Transverse colon (tissue), 4 donors: ENCODE results near the gene GABRA6.
A peak's percentile ranks its signal among the peaks of the same experiment; 100 is the strongest.

Experiments used
- EP300 ChIP-seq: sonication (generic); formaldehyde crosslinking; IDR thresholded peaks from one replicate; pipeline ENCODE4 v1.6.1; 2017; ENCODE audit warnings: antibody characterized with exemption, low read depth
- POLR2AphosphoS5 ChIP-seq, 3 donors: sonication (generic); formaldehyde crosslinking; IDR thresholded peaks; one replicate each; pipeline ENCODE4 v1.6.1; 2016; ENCODE audit warnings: antibody characterized with exemption in 3 of 3
- TF ChIP-seq, protein P1 (sequence below), 5 experiments: fragments of 200-600 bp in 3 of 5; fragments of 450-650 bp in 2 of 5; sonication (generic) in 3 of 5; IDR thresholded peaks; 1 replicate in 2 of 5; 2 replicates in 3 of 5; pipeline ENCODE4 v1.5.1; 2016 to 2017; ENCODE audit warnings: antibody characterized with exemption in 5 of 5, inconsistent platforms in 3 of 5, mild to moderate bottlenecking in 2 of 5, moderate library complexity in 1 of 5

DNA sequence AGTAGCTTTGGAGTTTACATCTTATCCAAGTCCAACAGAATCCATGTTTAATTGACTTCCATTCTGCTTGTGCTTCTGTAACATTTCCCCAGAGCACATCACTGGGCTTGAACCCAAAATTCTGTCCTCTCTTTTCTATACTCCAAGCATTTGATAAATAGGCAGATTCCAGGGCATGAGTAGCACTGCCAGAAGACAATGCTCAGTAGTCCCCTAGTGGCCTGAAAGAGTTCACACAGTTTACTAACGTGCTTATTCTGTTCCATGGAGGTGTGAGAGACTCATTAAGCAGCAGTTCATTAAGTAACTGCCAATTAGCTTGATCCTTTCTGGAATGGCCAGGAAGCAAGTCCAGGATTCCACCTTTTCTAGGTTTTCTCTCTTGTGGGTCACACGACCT is 9.4 kb upstream of the GABRA6 start:
- no peak for TF ChIP-seq POLR2AphosphoS5 (IDR thresholded peaks at IDR 0.05)
- no peak for TF ChIP-seq EP300
- TF ChIP-seq, protein P1, sequence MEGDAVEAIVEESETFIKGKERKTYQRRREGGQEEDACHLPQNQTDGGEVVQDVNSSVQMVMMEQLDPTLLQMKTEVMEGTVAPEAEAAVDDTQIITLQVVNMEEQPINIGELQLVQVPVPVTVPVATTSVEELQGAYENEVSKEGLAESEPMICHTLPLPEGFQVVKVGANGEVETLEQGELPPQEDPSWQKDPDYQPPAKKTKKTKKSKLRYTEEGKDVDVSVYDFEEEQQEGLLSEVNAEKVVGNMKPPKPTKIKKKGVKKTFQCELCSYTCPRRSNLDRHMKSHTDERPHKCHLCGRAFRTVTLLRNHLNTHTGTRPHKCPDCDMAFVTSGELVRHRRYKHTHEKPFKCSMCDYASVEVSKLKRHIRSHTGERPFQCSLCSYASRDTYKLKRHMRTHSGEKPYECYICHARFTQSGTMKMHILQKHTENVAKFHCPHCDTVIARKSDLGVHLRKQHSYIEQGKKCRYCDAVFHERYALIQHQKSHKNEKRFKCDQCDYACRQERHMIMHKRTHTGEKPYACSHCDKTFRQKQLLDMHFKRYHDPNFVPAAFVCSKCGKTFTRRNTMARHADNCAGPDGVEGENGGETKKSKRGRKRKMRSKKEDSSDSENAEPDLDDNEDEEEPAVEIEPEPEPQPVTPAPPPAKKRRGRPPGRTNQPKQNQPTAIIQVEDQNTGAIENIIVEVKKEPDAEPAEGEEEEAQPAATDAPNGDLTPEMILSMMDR (IDR thresholded peaks at IDR 0.05): peak in 4 of 5 experiments; percentile 31 to 47 (median 36)
